H1 (cell line): ENCODE data around the gene DRAP1. TPM values are rescaled to one million over a fixed set of nuclear protein-coding genes. Genes with fewer than 3 reads are reported as not detected.

Experiments used
- CTCF ChIA-PET: fragments of 300-600 bp; sonication (Branson Sonifier 250); formaldehyde crosslinking; loops from one replicate; lab custom pipeline; 2021; ENCODE audit not compliant: partially characterized antibody; lab: Charles Lee
- POLR2A ChIA-PET: fragments of 300-600 bp; sonication (Branson Sonifier 250); formaldehyde crosslinking; loops from one replicate; lab custom pipeline; 2021; ENCODE audit warnings: inconsistent platforms; ENCODE audit not compliant: partially characterized antibody; lab: Charles Lee
- DNase-seq, 2 experiments: peaks; one replicate each; pipeline versions ENCODE4 v3.0.0 to v3.0.0-alpha.2; 2010 to 2022; ENCODE audit warnings: low spot score in 2 of 2, low read depth in 1 of 2, mixed read lengths in 1 of 2
- FAIRE-seq: peaks from 2 replicates; lab custom pipeline; 2011; peaks lifted over from hg19 to GRCh38; lab: Jason Lieb, UNC
- H2AFZ ChIP-seq: 2 replicates; pipeline ENCODE4 v1.8.1; 2012; ENCODE audit warnings: low read length, inconsistent platforms
- H2AK5ac ChIP-seq: 2 replicates; pipeline ENCODE4 v1.6.1; 2013; ENCODE audit warnings: low read depth, low read length
- H2BK120ac ChIP-seq: replicated peaks from 2 replicates; pipeline ENCODE3; 2013; ENCODE audit warnings: low read depth, low read length, inconsistent platforms
- H2BK12ac ChIP-seq: 2 replicates; pipeline ENCODE4 v1.6.1; 2013; ENCODE audit warnings: low read depth, low read length
- H2BK15ac ChIP-seq: 2 replicates; pipeline ENCODE4 v1.6.1; 2013; ENCODE audit warnings: low read length
- H2BK20ac ChIP-seq: 2 replicates; pipeline ENCODE4 v1.6.1; 2013; ENCODE audit warnings: low read length
- H2BK5ac ChIP-seq: 2 replicates; pipeline ENCODE4 v1.6.1; 2013; ENCODE audit warnings: low read depth, low read length
- H3K14ac ChIP-seq: 2 replicates; pipeline ENCODE4 v1.6.1; 2013; ENCODE audit warnings: inconsistent platforms; ENCODE audit not compliant: insufficient read length
- H3K18ac ChIP-seq: 2 replicates; pipeline ENCODE4 v1.6.1; 2013; ENCODE audit warnings: low read length; ENCODE audit errors: extremely low read depth
- H3K23ac ChIP-seq: 2 replicates; pipeline ENCODE4 v1.6.1; 2013; ENCODE audit warnings: inconsistent platforms; ENCODE audit not compliant: insufficient read length
- H3K23me2 ChIP-seq: 2 replicates; pipeline ENCODE4 v1.6.1; 2013; ENCODE audit warnings: low read depth, low read length
- H3K27ac ChIP-seq: 2 replicates; pipeline ENCODE4 v1.6.1; 2011; ENCODE audit warnings: low read depth, low read length, inconsistent platforms
- H3K27me3 ChIP-seq, 4 experiments: replicated peaks in 1 of 4; 1 replicate in 1 of 4; 2 replicates in 3 of 4; pipeline versions ENCODE4 v1.6.1 to v1.8.1; 2011 to 2013; ENCODE audit warnings: low read length in 3 of 4, mild to moderate bottlenecking in 3 of 4, inconsistent platforms in 2 of 4, mixed read lengths in 2 of 4, moderate library complexity in 1 of 4; ENCODE audit not compliant: control insufficient read depth in 3 of 4, insufficient read depth in 3 of 4; ENCODE audit errors: extremely low read depth in 1 of 4
- H3K36me3 ChIP-seq, 4 experiments: 2 replicates each; pipeline versions ENCODE4 v1.6.1 to v1.8.1; 2011 to 2013; ENCODE audit warnings: mild to moderate bottlenecking in 4 of 4, low read length in 3 of 4, moderate library complexity in 2 of 4, control low read depth in 1 of 4, inconsistent platforms in 1 of 4; ENCODE audit not compliant: insufficient read depth in 4 of 4, control insufficient read depth in 2 of 4
- H3K4ac ChIP-seq: replicated peaks from 2 replicates; pipeline ENCODE3; 2013; ENCODE audit warnings: low read length, low read depth, mixed read lengths, inconsistent platforms; ENCODE audit not compliant: insufficient read length
- H3K4me1 ChIP-seq, 4 experiments: replicated peaks in 1 of 4; 1 replicate in 1 of 4; 2 replicates in 3 of 4; pipeline versions ENCODE4 v1.6.1 to v1.8.1; 2011 to 2013; ENCODE audit warnings: low read length in 3 of 4, inconsistent platforms in 2 of 4, mixed read lengths in 1 of 4; ENCODE audit not compliant: insufficient read depth in 4 of 4, control insufficient read depth in 3 of 4
- H3K4me2 ChIP-seq, 2 experiments: 2 replicates each; pipeline versions ENCODE4 v1.6.1 to v1.8.1; 2011 to 2013; ENCODE audit warnings: low read depth in 2 of 2, low read length in 2 of 2, control low read depth in 1 of 2, inconsistent platforms in 1 of 2, mild to moderate bottlenecking in 1 of 2; ENCODE audit not compliant: insufficient read depth in 1 of 2
- H3K4me3 ChIP-seq, 4 experiments: fragments of 200-600, 300-600 bp in 1 of 4; sonication (generic), shearing (Covaris generic), sonication (Bioruptor Twin) in 1 of 4; 2 replicates each; pipeline versions ENCODE4 v1.5.1 to v1.8.1; 2011 to 2016; ENCODE audit warnings: low read length in 4 of 4, low read depth in 3 of 4, control low read depth in 2 of 4, inconsistent platforms in 2 of 4, mild to moderate bottlenecking in 2 of 4, mixed read lengths in 1 of 4, moderate library complexity in 1 of 4; ENCODE audit not compliant: insufficient read depth in 2 of 4; ENCODE audit errors: extremely low read depth in 1 of 4
- H3K56ac ChIP-seq: replicated peaks from 2 replicates; pipeline ENCODE3; 2013; ENCODE audit warnings: low read depth, mild to moderate bottlenecking, mixed read lengths, low read length, inconsistent platforms; ENCODE audit not compliant: insufficient read length
- H3K79me1 ChIP-seq: 2 replicates; pipeline ENCODE4 v1.6.1; 2013; ENCODE audit warnings: low read depth, low read length, control low read depth
- H3K79me2 ChIP-seq, 2 experiments: 2 replicates each; pipeline versions ENCODE4 v1.6.1 to v1.8.1; 2012 to 2013; ENCODE audit warnings: low read length in 2 of 2, mild to moderate bottlenecking in 2 of 2, inconsistent platforms in 1 of 2; ENCODE audit not compliant: insufficient read depth in 2 of 2, control insufficient read depth in 1 of 2
- H3K9ac ChIP-seq, 4 experiments: replicated peaks in 1 of 4; 1 replicate in 1 of 4; 2 replicates in 3 of 4; pipeline versions ENCODE4 v1.6.1 to v1.8.1; 2011 to 2013; ENCODE audit warnings: low read depth in 3 of 4, low read length in 3 of 4, control low read depth in 2 of 4, mild to moderate bottlenecking in 2 of 4, moderate library complexity in 2 of 4, inconsistent platforms in 1 of 4; ENCODE audit errors: extremely low read depth in 1 of 4
- H3K9me3 ChIP-seq, 2 experiments: 2 replicates each; pipeline versions ENCODE4 v1.6.1 to v1.8.1; 2012 to 2013; ENCODE audit warnings: mild to moderate bottlenecking in 2 of 2, moderate library complexity in 2 of 2, control low read depth in 1 of 2, inconsistent platforms in 1 of 2, low read depth in 1 of 2, low read length in 1 of 2, mixed read lengths in 1 of 2; ENCODE audit not compliant: insufficient read depth in 2 of 2
- H4K20me1 ChIP-seq, 2 experiments: replicated peaks in 1 of 2; 2 replicates each; pipeline versions ENCODE3 to v1.8.1; 2011 to 2013; ENCODE audit warnings: inconsistent platforms in 2 of 2, low read length in 2 of 2, mild to moderate bottlenecking in 1 of 2; ENCODE audit not compliant: insufficient read depth in 2 of 2, control insufficient read depth in 1 of 2
- H4K5ac ChIP-seq: 2 replicates; pipeline ENCODE4 v1.6.1; 2013; ENCODE audit warnings: low read length, low read depth, mixed read lengths, inconsistent platforms; ENCODE audit not compliant: insufficient read length
- H4K8ac ChIP-seq: 2 replicates; pipeline ENCODE4 v1.8.0; 2013; ENCODE audit warnings: mild to moderate bottlenecking, moderate library complexity, low read length, inconsistent platforms; ENCODE audit not compliant: insufficient read depth; ENCODE audit errors: extremely low read depth
- H4K91ac ChIP-seq: replicated peaks from 2 replicates; pipeline ENCODE3; 2013; ENCODE audit warnings: low read length, mixed read lengths, inconsistent platforms; ENCODE audit not compliant: insufficient read length
- CEBPB ChIP-seq: IDR thresholded peaks from 2 replicates; pipeline ENCODE4 v1.6.1; 2012; ENCODE audit warnings: low read depth, low read length
- JUN ChIP-seq: IDR thresholded peaks from 2 replicates; pipeline ENCODE4 v1.6.1; 2011; ENCODE audit warnings: low read depth, mild to moderate bottlenecking, improper control_type of control experiment, low read length
- NANOG ChIP-seq: IDR thresholded peaks from 2 replicates; pipeline ENCODE4 v1.6.1; 2011; ENCODE audit warnings: low read length, low read depth, mild to moderate bottlenecking, inconsistent platforms; ENCODE audit not compliant: insufficient read depth, poor library complexity, severe bottlenecking
- SP2 ChIP-seq: IDR thresholded peaks from 2 replicates; pipeline ENCODE4 v1.6.1; 2012; ENCODE audit warnings: mild to moderate bottlenecking, low read length, inconsistent platforms
- WGBS, 2 experiments: shearing (Covaris generic) in 1 of 2; methylation state at CpG; one replicate each; pipeline versions ENCODE4 v1.1.6 to v1.1.7; 2013 to 2015; ENCODE audit warnings: low lambda C conversion rate in 2 of 2, mixed read lengths in 2 of 2, inconsistent platforms in 1 of 2, low coverage in 1 of 2, missing lambda C conversion rate in 1 of 2; ENCODE audit not compliant: insufficient replicate concordance in 2 of 2, insufficient coverage in 1 of 2, insufficient read length in 1 of 2; ENCODE audit errors: extremely low coverage in 1 of 2, missing lambda C conversion rate in 1 of 2; 5-methylcytosine and 5-hydroxymethylcytosine counted together
- polyA plus RNA-seq, 7 experiments: library from polyadenylated mRNA; depleted of rRNA in 3 of 7; stranded (reverse) in 5 of 7; unstranded in 2 of 7; fragments of >200 nt in 5 of 7; fragments of 200-250 nt in 2 of 7; gene quantifications; 1 replicate in 5 of 7; 2 replicates in 1 of 7; 4 replicates in 1 of 7; pipeline versions ENCODE4 v1.2.1 to v1.2.3, GENCODE V29; 2011 to 2013; ENCODE audit warnings: missing spikeins in 2 of 7, mixed read lengths in 2 of 7
- total RNA-seq: library from RNA; stranded (reverse); fragmentation: NEBNext Ultra II Directional; extraction: Animal tissue kit (Norgen Biotek cat#: 25700); gene quantifications from 2 replicates; pipeline ENCODE4 v1.2.1, GENCODE V29; 2021

DRAP1 gene
- total and polyA plus RNA-seq, 2 of the 8 experiments (the other 6 are each of a cell fraction or from before 2014, with no cell fraction given): 62.5 to 98.7 TPM

GRCh38 chr11:65882120-65883057 lies 36.8 kb upstream of the DRAP1 start:
- no peak overlapping the region for H4K5ac ChIP-seq
- no peak overlapping the region for H3K4me2 ChIP-seq
- TF ChIP-seq JUN (no peak), CEBPB (no peak), SP2 (no peak), NANOG (no peak)
- H2BK15ac ChIP-seq: no peak overlapping the region
- 90% methylated on average over 28 of the region's 30 CpGs; no CpG with 5 or more reads in 1 of the 2 experiments for WGBS, 2 experiments
- H2BK120ac ChIP-seq: no peak overlapping the region
- DNase-seq (no peak), FAIRE-seq (no peak)
- H3K14ac ChIP-seq: no peak overlapping the region
- no peaks in the 10 kb centered on the region for H3K9me3 ChIP-seq
- no peak overlapping the region for H3K9ac ChIP-seq
- no peak overlapping the region for H2AFZ ChIP-seq
- H3K18ac ChIP-seq: no peak overlapping the region
- H2BK5ac ChIP-seq: no peak overlapping the region
- no peak overlapping the region for H3K27ac ChIP-seq
- no peak overlapping the region for H3K4ac ChIP-seq
- H3K23ac ChIP-seq: no peak overlapping the region
- H2BK20ac ChIP-seq: no peak overlapping the region
- peaks cover under 1% of the 10 kb centered on the region; the same call in 1 of the 2 replicates for H3K23me2 ChIP-seq
- no peak overlapping the region for H4K8ac ChIP-seq
- H3K79me1 ChIP-seq: no peaks in the 10 kb centered on the region
- H3K4me1 ChIP-seq: peaks cover 0 to 3% (median 2%) of the 10 kb centered on the region in 4 experiments; a peak in 4 of 7 replicates
- H3K56ac ChIP-seq: no peak overlapping the region
- no peaks in the 10 kb centered on the region for H3K27me3 ChIP-seq
- POLR2A ChIA-PET: interaction anchor here (1.1 to 39.7 kb wide), 5 partner anchors 8 to 163 kb away, joined by 3 to 1071 read pairs (median 6); partner anchors contain the start of genes BANF1, CCDC85B, CFL1 and EFEMP2
- H4K91ac ChIP-seq: no peak overlapping the region
- H4K20me1 ChIP-seq: peaks cover 5 to 6% of the 10 kb centered on the region in 2 experiments
- peaks cover 8 to 22% (median 18%) of the 10 kb centered on the region in 4 experiments; a peak in 7 of 8 replicates for H3K36me3 ChIP-seq
- H2BK12ac ChIP-seq: no peak overlapping the region
- H3K79me2 ChIP-seq: peaks cover 0 to 1% of the 10 kb centered on the region in 2 experiments; a peak in 1 of 4 replicates
- CTCF ChIA-PET: interaction anchor here (0.7 to 19.6 kb wide), 14 partner anchors 10 to 171 kb away, joined by 3 to 283 read pairs (median 30); partner anchors contain the start of genes CCDC85B, CFL1, EFEMP2 and FOSL1
- no peak overlapping the region for H3K4me3 ChIP-seq
- no peak overlapping the region for H2AK5ac ChIP-seq
